Panc1 (cell line): ENCODE measurements around the gene ZNF776. TPM values are rescaled to one million over a fixed set of nuclear protein-coding genes. Genes with fewer than 3 reads are reported as not detected.
A peak's percentile ranks its signal among the peaks of the same experiment; 100 is the strongest.

ENCODE experiments used
- ATAC-seq: fragments of 200-7000 bp; cut with Tn5 transposase; 2 replicates; pipeline ENCODE4 v1.9.1; 2020; ENCODE audit warnings: mild to moderate bottlenecking, moderate library complexity
- BruUV-seq: library from RNA; stranded (reverse); fragments of 400-500 nt; replicated peaks from 2 replicates; lab custom pipeline; 2021; lab: Mats Ljungman, UMichigan
- CTCF ChIA-PET: fragments of 300-600 bp; sonication (Branson Sonifier 250); formaldehyde crosslinking; loops from one replicate; lab custom pipeline; 2022; ENCODE audit warnings: antibody characterized with exemption; lab: Charles Lee
- POLR2A ChIA-PET: fragments of 300-600 bp; sonication (Branson Sonifier 250); formaldehyde crosslinking; loops from one replicate; lab custom pipeline; 2022; ENCODE audit warnings: antibody characterized with exemption; lab: Charles Lee
- DNase-seq: peaks from one replicate; pipeline ENCODE4 v3.0.0-alpha.2; 2010; ENCODE audit warnings: low read depth, low spot score
- H3K27ac ChIP-seq: 2 replicates; pipeline ENCODE4 v1.5.1; 2011; ENCODE audit warnings: mild to moderate bottlenecking, low read length, inconsistent platforms
- H3K27me3 ChIP-seq: fragments of 200-500 bp; sonication (Bioruptor generic); 2 replicates; pipeline ENCODE4 v1.6.0; 2014; ENCODE audit warnings: low read length, inconsistent platforms; ENCODE audit not compliant: control insufficient read depth, insufficient read depth
- H3K36me3 ChIP-seq: fragments of 200-500 bp; sonication (Bioruptor generic); 2 replicates; pipeline ENCODE4 v1.5.1; 2014; ENCODE audit warnings: inconsistent platforms, mild to moderate bottlenecking, low read length, moderate library complexity; ENCODE audit not compliant: control insufficient read depth, insufficient read depth
- H3K4me1 ChIP-seq: 2 replicates; pipeline ENCODE4 v1.5.1; 2011; ENCODE audit warnings: inconsistent platforms, mild to moderate bottlenecking, low read length, moderate library complexity; ENCODE audit not compliant: control insufficient read depth, insufficient read depth
- H3K4me3 ChIP-seq, 2 experiments: 2 replicates each; pipeline ENCODE4 v1.5.1; 2011 to 2012; ENCODE audit warnings: low read depth in 2 of 2, low read length in 2 of 2, mild to moderate bottlenecking in 2 of 2, inconsistent platforms in 1 of 2, moderate library complexity in 1 of 2
- H3K9me3 ChIP-seq: fragments of 200-500 bp; sonication (Bioruptor generic); 2 replicates; pipeline ENCODE4 v1.5.1; 2014; ENCODE audit warnings: low read depth, mild to moderate bottlenecking, inconsistent platforms, low read length, moderate library complexity; ENCODE audit not compliant: control insufficient read depth, insufficient read depth
- CTCF ChIP-seq: fragments of 450-650 bp; IDR thresholded peaks from 2 replicates; pipeline ENCODE4 v1.5.1; 2017; ENCODE audit warnings: mild to moderate bottlenecking
- POLR2AphosphoS5 ChIP-seq: IDR thresholded peaks from 2 replicates; pipeline ENCODE4 v1.6.1; 2012; ENCODE audit warnings: mild to moderate bottlenecking, low read depth, low read length, moderate library complexity
- SIN3A ChIP-seq: IDR thresholded peaks from 2 replicates; pipeline ENCODE4 v1.6.1; 2012; ENCODE audit warnings: low read depth, mild to moderate bottlenecking, low read length, moderate library complexity, borderline replicate concordance; ENCODE audit not compliant: insufficient read depth
- TCF7L2 ChIP-seq: IDR thresholded peaks from 2 replicates; pipeline ENCODE4 v1.6.1; 2011; ENCODE audit warnings: mild to moderate bottlenecking, low read depth, low read length, inconsistent platforms
- in situ Hi-C: cut with HindIII; loops from 2 replicates; pipeline ENCODE4 v1.10.0; 2016; ENCODE audit warnings: low sequenced_read_pairs, low pct_unique_long_range_greater_than_20kb
- intact Hi-C: fragments of 100-400 bp; cut with micrococcal nuclease; formaldehyde crosslinking; loops from one replicate; pipeline ENCODE4 v1.10.0; 2022; ENCODE audit not compliant: unreplicated experiment
- total RNA-seq: library from RNA; stranded (reverse); gene quantifications from one replicate; pipeline ENCODE4 v1.2.1, GENCODE V29; 2021; ENCODE audit not compliant: unreplicated experiment
- TF ChIP-seq, protein P1 (sequence below), 2 experiments: IDR thresholded peaks; 2 replicates each; pipeline ENCODE4 v1.6.1; 2011 to 2012; ENCODE audit warnings: low read depth in 2 of 2, control low read depth in 1 of 2, low read length in 1 of 2, mild to moderate bottlenecking in 1 of 2, moderate library complexity in 1 of 2; ENCODE audit not compliant: insufficient read depth in 1 of 2

Gene ZNF776
- total RNA-seq, 1 experiment from 2014 or later: 19.5 TPM

- ChIA-PET CTCF (no interaction called here), POLR2A (no interaction called here)
- TF ChIP-seq CTCF (no peak), SIN3A (no peak), TCF7L2 (no peak)
- TF ChIP-seq, protein P1, sequence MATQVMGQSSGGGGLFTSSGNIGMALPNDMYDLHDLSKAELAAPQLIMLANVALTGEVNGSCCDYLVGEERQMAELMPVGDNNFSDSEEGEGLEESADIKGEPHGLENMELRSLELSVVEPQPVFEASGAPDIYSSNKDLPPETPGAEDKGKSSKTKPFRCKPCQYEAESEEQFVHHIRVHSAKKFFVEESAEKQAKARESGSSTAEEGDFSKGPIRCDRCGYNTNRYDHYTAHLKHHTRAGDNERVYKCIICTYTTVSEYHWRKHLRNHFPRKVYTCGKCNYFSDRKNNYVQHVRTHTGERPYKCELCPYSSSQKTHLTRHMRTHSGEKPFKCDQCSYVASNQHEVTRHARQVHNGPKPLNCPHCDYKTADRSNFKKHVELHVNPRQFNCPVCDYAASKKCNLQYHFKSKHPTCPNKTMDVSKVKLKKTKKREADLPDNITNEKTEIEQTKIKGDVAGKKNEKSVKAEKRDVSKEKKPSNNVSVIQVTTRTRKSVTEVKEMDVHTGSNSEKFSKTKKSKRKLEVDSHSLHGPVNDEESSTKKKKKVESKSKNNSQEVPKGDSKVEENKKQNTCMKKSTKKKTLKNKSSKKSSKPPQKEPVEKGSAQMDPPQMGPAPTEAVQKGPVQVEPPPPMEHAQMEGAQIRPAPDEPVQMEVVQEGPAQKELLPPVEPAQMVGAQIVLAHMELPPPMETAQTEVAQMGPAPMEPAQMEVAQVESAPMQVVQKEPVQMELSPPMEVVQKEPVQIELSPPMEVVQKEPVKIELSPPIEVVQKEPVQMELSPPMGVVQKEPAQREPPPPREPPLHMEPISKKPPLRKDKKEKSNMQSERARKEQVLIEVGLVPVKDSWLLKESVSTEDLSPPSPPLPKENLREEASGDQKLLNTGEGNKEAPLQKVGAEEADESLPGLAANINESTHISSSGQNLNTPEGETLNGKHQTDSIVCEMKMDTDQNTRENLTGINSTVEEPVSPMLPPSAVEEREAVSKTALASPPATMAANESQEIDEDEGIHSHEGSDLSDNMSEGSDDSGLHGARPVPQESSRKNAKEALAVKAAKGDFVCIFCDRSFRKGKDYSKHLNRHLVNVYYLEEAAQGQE (IDR thresholded peaks at IDR 0.05; ENCODE audit: insufficient read depth in 1 of 2, low read depth in 2 of 2, low read length in 1 of 2): no peak
- ATAC-seq: no peak
- Histone ChIP-seq H3K36me3 (peaks cover 23% of the 10 kb centered on the region), H3K4me1 (no peaks in the 10 kb centered on the region), H3K27me3 (no peaks in the 10 kb centered on the region), H3K9me3 (peaks cover 63% of the 10 kb centered on the region), H3K4me3 (no peak overlapping the region), H3K27ac (no peak overlapping the region)
- in situ Hi-C loops: no loop called here
- no peak for DNase-seq
- intact Hi-C loops: no loop called here
- BruUV-seq: TSS peak; percentile 16
These were observed 7.6 kb downstream of the ZNF776 start for GRCh38 chr19:57754091-57754673.

DNA sequence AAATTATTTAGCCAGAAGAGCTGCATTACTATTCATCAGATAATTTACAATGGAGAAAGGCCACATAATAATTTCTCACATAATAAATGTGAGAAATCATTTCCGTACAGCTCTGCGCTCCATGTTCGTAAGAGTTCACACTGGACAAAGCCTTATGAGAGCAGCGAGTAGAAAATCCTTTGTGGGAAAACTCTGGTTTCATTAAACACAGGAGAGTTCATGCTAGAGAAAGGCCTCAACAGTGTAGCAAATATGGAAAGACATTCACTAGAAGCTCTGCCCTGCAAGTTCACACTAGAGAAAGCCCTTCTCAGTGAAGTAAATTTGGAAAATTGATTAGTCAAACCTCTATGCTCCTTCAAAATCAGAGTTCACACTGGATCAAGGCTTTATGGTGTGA is 8.4 kb downstream of the ZNF776 start:
- peaks cover 56% of the 10 kb centered on the region for H3K9me3 ChIP-seq

More for the DNA sequence above, 8.4 kb downstream of the ZNF776 start:
- CTCF ChIA-PET: no interaction called here
- BruUV-seq: no TSS peak
- no peak overlapping the region for H3K4me3 ChIP-seq
- TF ChIP-seq SIN3A: no peak
- TF ChIP-seq POLR2AphosphoS5: no peak
- TF ChIP-seq CTCF: no peak
- no peak for TF ChIP-seq TCF7L2
- TF ChIP-seq, protein P1 (IDR thresholded peaks at IDR 0.05; ENCODE audit: insufficient read depth in 1 of 2, low read depth in 2 of 2, low read length in 1 of 2): no peak
- no peaks in the 10 kb centered on the region for H3K4me1 ChIP-seq
- H3K27ac ChIP-seq: no peak overlapping the region
- in situ Hi-C loops (no loop called here), intact Hi-C loops (no loop called here)
- POLR2A ChIA-PET: no interaction called here
- no peak for DNase-seq
- ATAC-seq: no peak
- peaks cover 23% of the 10 kb centered on the region for H3K36me3 ChIP-seq
- no peaks in the 10 kb centered on the region for H3K27me3 ChIP-seq
